Omental fat pad (tissue), 4 donors: ENCODE measurements around the gene LNPK. TPM values are rescaled to one million over a fixed set of nuclear protein-coding genes. Genes with fewer than 3 reads are reported as not detected.
"Not testable (repeated sequence)": the region's sequence is repeated elsewhere in the genome, so short reads cannot be mapped to it uniquely, and the experiment has no call there.

Experiments
- ATAC-seq: fragments of 150-250 bp; one replicate; pipeline ENCODE4 v1.9.1; 2016; ENCODE audit warnings: mild to moderate bottlenecking, moderate library complexity; ENCODE audit not compliant: low FRiP score
- DNase-seq: peaks from one replicate; pipeline ENCODE4 v3.0.0-alpha.2; 2019; ENCODE audit warnings: low spot score
- CTCF ChIP-seq, 3 donors: fragments of 450-650 bp; IDR thresholded peaks; one replicate each; pipeline ENCODE4 v1.5.1; 2016 to 2017; ENCODE audit warnings: antibody characterized with exemption in 3 of 3, mild to moderate bottlenecking in 3 of 3, moderate library complexity in 2 of 3
- total RNA-seq, 4 donors: library from RNA; depleted of rRNA; stranded (reverse); fragments of >200 nt; gene quantifications; one replicate each; pipeline ENCODE4 v1.1.0, GENCODE V29; 2016

The LNPK gene
- total RNA-seq, 4 donors from 2014 or later: 13.8 to 37.4 (median 22.2) TPM

- ATAC-seq: no peak
- DNase-seq: no peak
- no peak for TF ChIP-seq CTCF (IDR thresholded peaks at IDR 0.05)
Observed at GRCh38 chr2:175976391-175977157, 25.5 kb downstream of the LNPK start.

GRCh38 chr2:175973373-175973772, 28.7 kb downstream of the LNPK start:
- no peak for ATAC-seq
- no peak for TF ChIP-seq CTCF (IDR thresholded peaks at IDR 0.05)
- DNase-seq: no peak

- no peak for DNase-seq
- no peak for ATAC-seq
- TF ChIP-seq CTCF (IDR thresholded peaks at IDR 0.05): no peak
Observed at GRCh38 chr2:175966839-175967238, 35.2 kb downstream of the LNPK start.

GRCh38 chr2:175965773-175966172, 36.3 kb downstream of the LNPK start:
- ATAC-seq: no peak
- no peak for TF ChIP-seq CTCF (IDR thresholded peaks at IDR 0.05)
- no peak for DNase-seq

- TF ChIP-seq CTCF (IDR thresholded peaks at IDR 0.05): no peak
- ATAC-seq (no peak), DNase-seq (no peak)
Observed at GRCh38 chr2:175964195-175964594, 37.9 kb downstream of the LNPK start.

- ATAC-seq, DNase-seq: not testable (repeated sequence)
Observed at GRCh38 chr2:175963171-175963570, 38.9 kb downstream of the LNPK start.

- no peak for DNase-seq
- no peak for ATAC-seq
- no peak for TF ChIP-seq CTCF (IDR thresholded peaks at IDR 0.05)
Observed at GRCh38 chr2:175957845-175958244, 44.2 kb downstream of the LNPK start.
